ENCODE measurements around the gene DPP3. TPM values are rescaled to one million over a fixed set of nuclear protein-coding genes. Genes with fewer than 3 reads are reported as not detected.

The DPP3 gene
- total RNA-seq, 1 experiment from 2014 or later, result 55.6 TPM

- TF ChIP-seq ELF1 (IDR thresholded peaks at IDR 0.05; ENCODE audit: borderline replicate concordance, low read depth) (no peak), SP1 (IDR thresholded peaks at IDR 0.05; ENCODE audit: low read depth) (no peak), EGR1 (IDR thresholded peaks at IDR 0.05; ENCODE audit: low read depth) (no peak), EZH2 (IDR thresholded peaks at IDR 0.05) (no peak), POLR2A (IDR thresholded peaks at IDR 0.05; ENCODE audit: borderline replicate concordance, extremely low read depth, insufficient read depth, insufficient read length) (no peak), FOSL1 (IDR thresholded peaks at IDR 0.05; ENCODE audit: low read depth) (no peak)
- TF ChIP-seq, protein P1, sequence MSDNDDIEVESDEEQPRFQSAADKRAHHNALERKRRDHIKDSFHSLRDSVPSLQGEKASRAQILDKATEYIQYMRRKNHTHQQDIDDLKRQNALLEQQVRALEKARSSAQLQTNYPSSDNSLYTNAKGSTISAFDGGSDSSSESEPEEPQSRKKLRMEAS (IDR thresholded peaks at IDR 0.05), result no peak
Measured at GRCh38 chr11:66493130-66493529, 12.9 kb downstream of the DPP3 start (continued).

GRCh38 chr11:66494458-66494857, 14.2 kb downstream of the DPP3 start:
- H3K9ac ChIP-seq (ENCODE audit: low read length), result no peak overlapping the region
- H3K79me2 ChIP-seq (ENCODE audit: insufficient read depth, low read length), result no peaks in the 10 kb centered on the region
- no peaks in the 10 kb centered on the region for H3K9me2 ChIP-seq (ENCODE audit: insufficient read depth)
- no peak overlapping the region for H2AFZ ChIP-seq (ENCODE audit: low read depth, low read length, poor library complexity, severe bottlenecking)
- no peak overlapping the region for H3K4me2 ChIP-seq (ENCODE audit: low read length)
- no peaks in the 10 kb centered on the region for H3K9me3 ChIP-seq (ENCODE audit: control insufficient read depth in 1 of 2, insufficient read depth in 1 of 2, low read depth in 1 of 2, low read length in 2 of 2)
- no peaks in the 10 kb centered on the region for H4K20me1 ChIP-seq (ENCODE audit: insufficient read depth)
- H3K4me1 ChIP-seq (ENCODE audit: control insufficient read depth in 1 of 2, insufficient read depth in 2 of 2, low read length in 2 of 2), result no peaks in the 10 kb centered on the region
- TF ChIP-seq, protein P1 (IDR thresholded peaks at IDR 0.05), result no peak
- TF ChIP-seq SIN3A (IDR thresholded peaks at IDR 0.05; ENCODE audit: low read depth) (no peak), RAD21 (IDR thresholded peaks at IDR 0.05; ENCODE audit: low read depth) (no peak), ZBTB33 (IDR thresholded peaks at IDR 0.05; ENCODE audit: extremely low read depth, insufficient replicate concordance, low read length) (no peak), YY1 (IDR thresholded peaks at IDR 0.05; ENCODE audit: extremely low read depth, insufficient replicate concordance, low read depth, low read length) (no peak), POLR2AphosphoS5 (IDR thresholded peaks at IDR 0.05; ENCODE audit: low read depth, low read length) (no peak), EGR1 (IDR thresholded peaks at IDR 0.05; ENCODE audit: low read depth) (no peak), SP1 (IDR thresholded peaks at IDR 0.05; ENCODE audit: low read depth) (no peak), ZNF274 (IDR thresholded peaks at IDR 0.05; ENCODE audit: low read depth, low read length) (no peak), CEBPB (IDR thresholded peaks at IDR 0.05; ENCODE audit: low read depth) (no peak), REST (IDR thresholded peaks at IDR 0.05; ENCODE audit: low read depth) (no peak), FOSL1 (IDR thresholded peaks at IDR 0.05; ENCODE audit: low read depth) (no peak), SRF (IDR thresholded peaks at IDR 0.05; ENCODE audit: low read depth) (no peak), CBX3 (IDR thresholded peaks at IDR 0.05; ENCODE audit: low read depth) (no peak), EZH2 (IDR thresholded peaks at IDR 0.05) (no peak)
- ChIA-PET POLR2A (no interaction called here), RAD21 (ENCODE audit: low non-redundant PET in 1 of 2, low total read pairs in 2 of 2, uncharacterized antibody in 2 of 2, unreplicated experiment in 2 of 2) (no interaction called here), CTCF (no interaction called here)
- no peaks in the 10 kb centered on the region for H3K27me3 ChIP-seq (ENCODE audit: insufficient read depth, low read length)
- DNase-seq (ENCODE audit: low read depth, low spot score) (no peak), ATAC-seq (no peak)
- peaks cover 0 to 4% of the 10 kb centered on the region in 2 experiments; a peak in 1 of 4 replicates for H3K36me3 ChIP-seq (ENCODE audit: control insufficient read depth in 1 of 2, insufficient read depth in 2 of 2, low read length in 2 of 2)
- no peak overlapping the region for H3K27ac ChIP-seq (ENCODE audit: low read depth, low read length)
- no peak overlapping the region for H3K4me3 ChIP-seq (replicated peaks in 1 of 2; ENCODE audit: low read depth in 1 of 2, low read length in 2 of 2)
- BruUV-seq (replicated peaks), result no TSS peak
- intact Hi-C loops (cut with micrococcal nuclease), result no loop called here
